Lower lobe of right lung (tissue), 2 donors: ENCODE data around the gene CR1L. TPM values are rescaled to one million over a fixed set of nuclear protein-coding genes. Genes with fewer than 3 reads are reported as not detected.

Experiments used
- ATAC-seq, 2 donors: fragments of 200-7000 bp; cut with Tn5 transposase; one replicate each; pipeline ENCODE4 v1.9.1; 2020 to 2022; ENCODE audit warnings: mild to moderate bottlenecking in 2 of 2, moderate library complexity in 2 of 2
- DNase-seq: peaks from one replicate; pipeline ENCODE4 v3.0.0-alpha.2; 2020
- H3K27ac ChIP-seq: fragments of 200-600 bp; one replicate; pipeline ENCODE4 v1.8.0; 2022
- H3K27me3 ChIP-seq: fragments of 200-600 bp; one replicate; pipeline ENCODE4 v1.8.0; 2022; ENCODE audit warnings: low read depth
- H3K36me3 ChIP-seq: fragments of 200-600 bp; one replicate; pipeline ENCODE4 v1.8.0; 2022; ENCODE audit warnings: mild to moderate bottlenecking
- H3K4me1 ChIP-seq: fragments of 200-600 bp; one replicate; pipeline ENCODE4 v1.8.0; 2022
- H3K4me3 ChIP-seq: fragments of 200-600 bp; one replicate; pipeline ENCODE4 v1.8.0; 2022; ENCODE audit warnings: mild to moderate bottlenecking
- H3K9me3 ChIP-seq: fragments of 200-600 bp; one replicate; pipeline ENCODE4 v1.8.0; 2022
- intact Hi-C: fragments of 100-400 bp; cut with DNase I; formaldehyde crosslinking; loops from one replicate; pipeline ENCODE4 v1.11.0; 2022
- total RNA-seq: library from RNA; stranded (reverse); fragmentation: NEBNext Ultra II Directional; extraction: Animal tissue kit (Norgen Biotek cat#: 25700); gene quantifications from one replicate; pipeline ENCODE4 v1.2.1, GENCODE V29; 2021
- TF ChIP-seq, protein P1 (sequence below): fragments of 200-600 bp; IDR thresholded peaks from one replicate; pipeline ENCODE4 v1.8.0; 2022; ENCODE audit warnings: antibody characterized with exemption, mild to moderate bottlenecking
- donor health status: DM: no; HTN: yes; CAD: no; lungs with severe emphysema.

CR1L gene
- total RNA-seq, 1 donor from 2014 or later, result 1.3 TPM

DNA sequence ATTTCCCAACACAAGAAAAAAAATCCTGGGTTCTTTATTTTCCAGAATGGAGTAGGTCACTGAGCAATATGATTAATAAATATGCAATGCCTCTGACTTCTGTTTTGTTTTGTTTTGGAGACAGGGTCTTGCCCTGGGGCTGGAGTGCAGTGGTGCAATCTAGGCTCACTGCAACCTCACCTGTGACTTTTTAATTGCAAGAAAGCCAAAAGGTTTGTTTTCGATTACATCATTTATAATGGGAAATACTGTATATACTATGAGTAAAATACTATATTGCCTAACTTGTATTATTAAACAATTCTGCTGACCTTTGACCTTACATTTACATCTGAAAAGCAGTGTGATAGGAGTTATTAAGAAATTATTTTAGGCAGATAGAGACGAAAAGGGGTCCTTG, 95.3 kb downstream of the CR1L start:
- DNase-seq (no peak), ATAC-seq (no peak)
- intact Hi-C loops, result no loop called here
- Histone ChIP-seq H3K27me3 (no peaks in the 10 kb centered on the region), H3K4me1 (peaks cover 8% of the 10 kb centered on the region), H3K4me3 (no peak overlapping the region), H3K36me3 (no peaks in the 10 kb centered on the region), H3K9me3 (no peaks in the 10 kb centered on the region), H3K27ac (no peak overlapping the region)
- TF ChIP-seq, protein P1, sequence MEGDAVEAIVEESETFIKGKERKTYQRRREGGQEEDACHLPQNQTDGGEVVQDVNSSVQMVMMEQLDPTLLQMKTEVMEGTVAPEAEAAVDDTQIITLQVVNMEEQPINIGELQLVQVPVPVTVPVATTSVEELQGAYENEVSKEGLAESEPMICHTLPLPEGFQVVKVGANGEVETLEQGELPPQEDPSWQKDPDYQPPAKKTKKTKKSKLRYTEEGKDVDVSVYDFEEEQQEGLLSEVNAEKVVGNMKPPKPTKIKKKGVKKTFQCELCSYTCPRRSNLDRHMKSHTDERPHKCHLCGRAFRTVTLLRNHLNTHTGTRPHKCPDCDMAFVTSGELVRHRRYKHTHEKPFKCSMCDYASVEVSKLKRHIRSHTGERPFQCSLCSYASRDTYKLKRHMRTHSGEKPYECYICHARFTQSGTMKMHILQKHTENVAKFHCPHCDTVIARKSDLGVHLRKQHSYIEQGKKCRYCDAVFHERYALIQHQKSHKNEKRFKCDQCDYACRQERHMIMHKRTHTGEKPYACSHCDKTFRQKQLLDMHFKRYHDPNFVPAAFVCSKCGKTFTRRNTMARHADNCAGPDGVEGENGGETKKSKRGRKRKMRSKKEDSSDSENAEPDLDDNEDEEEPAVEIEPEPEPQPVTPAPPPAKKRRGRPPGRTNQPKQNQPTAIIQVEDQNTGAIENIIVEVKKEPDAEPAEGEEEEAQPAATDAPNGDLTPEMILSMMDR, result no peak

DNA sequence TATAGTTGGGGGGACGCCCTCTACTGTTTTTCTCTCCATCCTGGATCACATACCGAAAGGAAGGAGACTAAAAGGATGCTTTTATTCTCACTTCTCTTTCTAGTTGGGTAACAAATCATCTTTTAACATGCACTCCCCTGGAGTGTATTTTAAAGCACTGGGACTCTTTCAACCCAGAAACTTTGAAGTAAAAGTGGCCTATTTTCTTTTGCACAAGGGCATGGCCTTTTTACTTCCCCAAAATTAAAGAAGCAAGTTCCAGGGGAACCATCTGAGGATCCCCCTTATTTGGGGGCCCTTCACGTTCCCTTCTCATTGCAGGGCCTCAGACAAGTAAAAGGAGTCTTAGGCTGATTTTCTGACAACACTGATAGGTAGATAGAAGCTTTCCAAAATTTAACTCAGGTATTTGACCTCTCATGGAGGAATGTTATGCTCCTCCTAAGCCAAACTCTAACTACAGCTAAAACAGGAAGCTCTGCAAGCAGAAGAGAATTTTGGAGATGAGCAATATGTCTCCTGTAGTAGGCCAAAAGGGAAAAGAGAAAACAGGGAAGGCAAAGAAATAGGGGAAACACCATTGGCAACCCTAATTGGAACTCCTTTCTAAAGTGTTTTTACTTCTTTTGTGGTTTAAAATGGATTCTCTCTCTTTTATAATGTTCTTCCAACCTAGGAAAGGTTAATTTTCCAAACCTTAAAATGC, 98.1 kb downstream of the CR1L start:
- Histone ChIP-seq H3K4me1 (peaks cover 8% of the 10 kb centered on the region), H3K27me3 (no peaks in the 10 kb centered on the region), H3K9me3 (no peaks in the 10 kb centered on the region), H3K4me3 (no peak overlapping the region), H3K27ac (no peak overlapping the region), H3K36me3 (no peaks in the 10 kb centered on the region)
- ATAC-seq (no peak), DNase-seq (no peak)
- TF ChIP-seq, protein P1, result no peak
- intact Hi-C loops, result no loop called here

DNA sequence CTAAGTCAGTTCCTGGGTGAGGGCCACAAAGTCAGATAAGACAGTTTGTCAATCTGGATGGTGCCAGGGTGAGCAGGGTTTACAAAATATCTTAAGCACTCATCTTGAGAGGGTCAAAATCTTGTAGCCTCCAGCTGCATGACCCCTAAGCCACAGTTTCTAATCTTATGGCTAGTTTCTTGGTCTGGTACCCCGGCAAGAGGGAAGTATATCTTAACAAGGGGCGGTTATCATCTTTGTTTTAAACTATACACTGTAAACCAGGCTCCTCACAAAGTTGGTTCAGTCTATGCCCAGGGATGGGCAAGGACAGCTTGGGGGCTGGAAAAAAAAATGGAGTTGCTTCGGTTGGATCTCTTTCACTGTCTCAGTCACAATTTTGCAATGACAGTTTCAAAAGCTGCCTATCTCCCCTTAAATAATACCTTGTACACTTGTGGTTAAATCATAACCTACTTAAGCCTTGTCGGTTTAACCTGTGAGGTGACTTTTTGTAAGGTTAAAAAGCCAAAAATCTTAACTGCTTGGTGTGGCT, 99.1 kb downstream of the CR1L start:
- TF ChIP-seq, protein P1, result no peak
- no peak overlapping the region for H3K4me3 ChIP-seq
- no peaks in the 10 kb centered on the region for H3K36me3 ChIP-seq
- H3K9me3 ChIP-seq, result no peaks in the 10 kb centered on the region
- intact Hi-C loops, result no loop called here
- no peak overlapping the region for H3K27ac ChIP-seq
- peaks cover 9% of the 10 kb centered on the region for H3K4me1 ChIP-seq
- no peaks in the 10 kb centered on the region for H3K27me3 ChIP-seq
- no peak for ATAC-seq
- no peak for DNase-seq

DNA sequence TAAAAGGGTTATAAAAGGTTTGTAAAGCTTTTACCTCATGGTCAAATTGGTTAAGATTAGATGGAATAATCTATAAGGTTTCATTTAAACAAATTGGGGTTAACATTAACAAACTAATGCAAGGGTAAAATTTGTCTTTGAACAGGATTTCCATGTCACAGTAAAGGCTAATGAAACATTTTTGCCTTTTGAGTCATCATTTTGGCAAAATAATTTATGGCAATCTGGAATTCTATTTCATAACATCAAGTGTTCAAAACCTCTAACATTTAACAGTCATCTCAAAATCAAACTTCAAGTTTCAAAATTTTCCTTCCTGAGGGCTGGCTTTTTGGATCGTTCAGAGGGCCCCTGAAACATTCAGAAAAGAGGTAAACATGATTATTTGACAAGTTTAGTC, 100.4 kb downstream of the CR1L start:
- H3K4me3 ChIP-seq, result no peak overlapping the region
- peaks cover 21% of the 10 kb centered on the region for H3K4me1 ChIP-seq
- no peaks in the 10 kb centered on the region for H3K36me3 ChIP-seq
- DNase-seq (no peak), ATAC-seq (no peak)
- intact Hi-C loops, result no loop called here
- no peaks in the 10 kb centered on the region for H3K27me3 ChIP-seq
- H3K9me3 ChIP-seq, result no peaks in the 10 kb centered on the region
- H3K27ac ChIP-seq, result no peak overlapping the region
- TF ChIP-seq, protein P1, result no peak

DNA sequence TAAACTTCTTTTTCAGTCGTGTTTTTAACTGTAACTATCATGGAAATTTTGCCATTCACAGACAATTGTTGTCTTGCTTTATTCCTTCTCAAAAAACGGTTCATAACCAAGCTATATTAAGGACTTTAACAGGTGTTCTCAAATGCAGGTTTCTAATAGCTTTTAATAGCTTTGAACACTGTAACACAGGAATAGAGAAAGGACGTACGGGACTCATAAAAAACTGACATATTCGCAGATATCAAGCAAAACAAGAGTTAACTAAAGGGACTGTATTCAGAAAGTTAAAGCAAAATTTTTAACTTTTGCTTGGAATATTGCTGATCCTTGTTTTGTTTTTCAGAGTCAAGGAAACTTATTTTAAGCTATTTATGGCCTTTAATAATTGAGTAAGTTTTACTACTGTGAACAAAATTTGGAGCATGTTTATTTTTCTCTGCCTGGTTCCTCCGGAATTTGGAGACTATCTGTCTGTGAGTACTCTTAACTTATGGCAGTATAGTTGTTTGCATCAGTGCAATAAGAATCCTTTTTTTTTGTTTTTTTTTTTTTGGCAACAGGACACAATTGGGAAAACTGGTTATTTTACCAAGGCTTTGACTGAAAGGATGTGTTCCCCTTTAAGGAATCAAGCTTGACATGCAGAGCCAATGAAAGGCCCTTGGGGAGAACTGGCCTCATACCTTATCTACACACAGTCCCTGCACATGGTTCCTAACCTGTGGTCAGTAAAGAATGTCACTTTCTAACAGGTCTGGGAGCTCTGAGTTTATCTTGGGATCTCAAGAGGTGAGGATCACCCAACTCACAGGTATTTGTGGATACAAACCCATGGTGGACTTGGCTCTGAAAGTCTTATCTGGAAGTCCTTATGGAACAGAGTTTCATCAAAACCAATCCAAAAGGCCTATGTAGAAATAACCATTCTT, 101.2 kb downstream of the CR1L start:
- TF ChIP-seq, protein P1, result no peak
- ATAC-seq, result no peak
- H3K27me3 ChIP-seq, result no peaks in the 10 kb centered on the region
- no peak overlapping the region for H3K4me3 ChIP-seq
- intact Hi-C loops, result no loop called here
- DNase-seq, result no peak
- H3K4me1 ChIP-seq, result peaks cover 27% of the 10 kb centered on the region
- no peak overlapping the region for H3K27ac ChIP-seq
- no peaks in the 10 kb centered on the region for H3K36me3 ChIP-seq
- H3K9me3 ChIP-seq, result no peaks in the 10 kb centered on the region
